Stimulated activated naive CD8-positive, alpha-beta T cell treated with anti-CD3 and anti-CD28 coated beads, Interleukin-15, amount 100 ng/mL, for 72 hours (primary cell): ENCODE results near the gene CEP70.
"Not testable (repeated sequence)": the region's sequence is repeated elsewhere in the genome, so short reads cannot be mapped to it uniquely, and the experiment has no call there.

Source experiments
- ATAC-seq: fragments of 150-1000 bp; cut with Tn5 transposase; 2 replicates; pipeline ENCODE4 v1.10.0; 2021; ENCODE audit warnings: mild to moderate bottlenecking, moderate library complexity
- DNase-seq, 2 donors: peaks; one replicate each; pipeline ENCODE4 v3.0.0; 2021 to 2022
- H3K27ac Mint-ChIP-seq, 2 donors: one replicate each; pipeline ENCODE4 v1.8.0; 2022; ENCODE audit warnings: mild to moderate bottlenecking in 2 of 2, mixed read lengths in 2 of 2, moderate library complexity in 2 of 2
- H3K27me3 Mint-ChIP-seq: one replicate; pipeline ENCODE4 v1.8.0; 2022; ENCODE audit warnings: mixed read lengths
- H3K4me1 Mint-ChIP-seq: one replicate; pipeline ENCODE4 v1.8.0; 2022; ENCODE audit warnings: mild to moderate bottlenecking, mixed read lengths
- H3K4me3 Mint-ChIP-seq, 2 donors: one replicate each; pipeline ENCODE4 v1.8.0; 2022; ENCODE audit warnings: mild to moderate bottlenecking in 2 of 2, mixed read lengths in 2 of 2, moderate library complexity in 1 of 2
- H3K9me3 Mint-ChIP-seq, 2 donors: one replicate each; pipeline ENCODE4 v1.8.0; 2022; ENCODE audit warnings: mixed read lengths in 2 of 2

CEP70 gene

GRCh38 chr3:138459619-138460535 lies 134.2 kb downstream of the CEP70 start:
- ATAC-seq (no peak), DNase-seq (no peak)
- Mint-ChIP-seq H3K4me1 (no peaks in the 10 kb centered on the region), H3K27me3 (peaks cover 20% of the 10 kb centered on the region), H3K4me3 (no peak overlapping the region), H3K9me3 (no peaks in the 10 kb centered on the region), H3K27ac (no peak overlapping the region)

GRCh38 chr3:138458774-138459499 lies 135.1 kb downstream of the CEP70 start:
- no peak for ATAC-seq
- Mint-ChIP-seq H3K27me3 (peaks cover 13% of the 10 kb centered on the region), H3K27ac (peak overlapping the region in 1 of 2 donors; percentile 52), H3K4me1 (no peaks in the 10 kb centered on the region), H3K9me3 (no peaks in the 10 kb centered on the region), H3K4me3 (no peak overlapping the region)
- no peak for DNase-seq

GRCh38 chr3:138457863-138458735 lies 136.0 kb downstream of the CEP70 start:
- no peaks in the 10 kb centered on the region for H3K9me3 Mint-ChIP-seq
- H3K4me1 Mint-ChIP-seq, result no peaks in the 10 kb centered on the region
- DNase-seq, result no peak
- H3K27ac Mint-ChIP-seq, result no peak overlapping the region
- peaks cover 7% of the 10 kb centered on the region for H3K27me3 Mint-ChIP-seq
- H3K4me3 Mint-ChIP-seq, result no peak overlapping the region
- ATAC-seq, result no peak

GRCh38 chr3:138456961-138457862 lies 136.8 kb downstream of the CEP70 start:
- Mint-ChIP-seq H3K9me3 (no peaks in the 10 kb centered on the region), H3K4me1 (no peaks in the 10 kb centered on the region), H3K27me3 (peaks cover 7% of the 10 kb centered on the region), H3K4me3 (no peak overlapping the region), H3K27ac (peak overlapping the region in 1 of 2 donors; percentile 1)
- ATAC-seq, result no peak
- DNase-seq, result no peak

GRCh38 chr3:138455801-138456716 lies 138.0 kb downstream of the CEP70 start:
- DNase-seq (no peak), ATAC-seq (no peak)

GRCh38 chr3:138453940-138454339 lies 140.1 kb downstream of the CEP70 start:
- not testable (repeated sequence) for H3K9me3 Mint-ChIP-seq, H3K27ac Mint-ChIP-seq, H3K4me3 Mint-ChIP-seq, ATAC-seq, H3K27me3 Mint-ChIP-seq, H3K4me1 Mint-ChIP-seq, DNase-seq

More at GRCh38 chr3:138455801-138456716, 138.0 kb downstream of the CEP70 start:
- H3K4me3 Mint-ChIP-seq, result no peak overlapping the region
- peaks cover 7% of the 10 kb centered on the region for H3K27me3 Mint-ChIP-seq
- no peak overlapping the region for H3K27ac Mint-ChIP-seq
- no peaks in the 10 kb centered on the region for H3K9me3 Mint-ChIP-seq
- H3K4me1 Mint-ChIP-seq, result no peaks in the 10 kb centered on the region

GRCh38 chr3:138452436-138452835 lies 141.6 kb downstream of the CEP70 start:
- H3K27me3 Mint-ChIP-seq, result peaks cover 7% of the 10 kb centered on the region
- H3K27ac Mint-ChIP-seq, result no peak overlapping the region
- ATAC-seq (no peak), DNase-seq (no peak)
- no peaks in the 10 kb centered on the region for H3K9me3 Mint-ChIP-seq
- no peaks in the 10 kb centered on the region for H3K4me1 Mint-ChIP-seq
- H3K4me3 Mint-ChIP-seq, result no peak overlapping the region

GRCh38 chr3:138451595-138452162 lies 142.4 kb downstream of the CEP70 start:
- peaks cover 7% of the 10 kb centered on the region for H3K27me3 Mint-ChIP-seq
- H3K4me3 Mint-ChIP-seq, result no peak overlapping the region
- no peak overlapping the region for H3K27ac Mint-ChIP-seq
- no peak for DNase-seq
- no peaks in the 10 kb centered on the region for H3K9me3 Mint-ChIP-seq
- no peaks in the 10 kb centered on the region for H3K4me1 Mint-ChIP-seq
- ATAC-seq, result no peak

- peak overlapping the region in 1 of 2 donors; percentile 12 for H3K27ac Mint-ChIP-seq
- no peak for ATAC-seq
- no peak overlapping the region for H3K4me3 Mint-ChIP-seq
- H3K4me1 Mint-ChIP-seq, result no peaks in the 10 kb centered on the region
- H3K9me3 Mint-ChIP-seq, result no peaks in the 10 kb centered on the region
- no peak for DNase-seq
- H3K27me3 Mint-ChIP-seq, result peaks cover 7% of the 10 kb centered on the region
Measured at GRCh38 chr3:138450704-138451424, 143.2 kb downstream of the CEP70 start.

GRCh38 chr3:138450181-138450580 lies 143.9 kb downstream of the CEP70 start:
- Mint-ChIP-seq H3K4me1 (no peaks in the 10 kb centered on the region), H3K27ac (peak overlapping the region in 1 of 2 donors; percentile 12), H3K4me3 (no peak overlapping the region), H3K9me3 (no peaks in the 10 kb centered on the region), H3K27me3 (peaks cover 5% of the 10 kb centered on the region)
- DNase-seq (no peak), ATAC-seq (no peak)

- no peak for DNase-seq
- Mint-ChIP-seq H3K27ac (no peak overlapping the region), H3K27me3 (no peaks in the 10 kb centered on the region), H3K9me3 (no peaks in the 10 kb centered on the region), H3K4me3 (no peak overlapping the region), H3K4me1 (no peaks in the 10 kb centered on the region)
- ATAC-seq, result no peak
Measured at GRCh38 chr3:138449490-138449889, 144.6 kb downstream of the CEP70 start.

- Mint-ChIP-seq H3K27ac (no peak overlapping the region), H3K4me3 (no peak overlapping the region), H3K9me3 (no peaks in the 10 kb centered on the region), H3K27me3 (no peaks in the 10 kb centered on the region), H3K4me1 (no peaks in the 10 kb centered on the region)
- no peak for DNase-seq
- ATAC-seq, result no peak
Measured at GRCh38 chr3:138448631-138449030, 145.4 kb downstream of the CEP70 start.

- DNase-seq (no peak), ATAC-seq (no peak)
- Mint-ChIP-seq H3K9me3 (no peaks in the 10 kb centered on the region), H3K4me1 (no peaks in the 10 kb centered on the region), H3K4me3 (no peak overlapping the region), H3K27ac (no peak overlapping the region), H3K27me3 (no peaks in the 10 kb centered on the region)
Measured at GRCh38 chr3:138445654-138446053, 148.4 kb downstream of the CEP70 start.
